Measurements from ENCODE around the gene EFCAB8.

DNA sequence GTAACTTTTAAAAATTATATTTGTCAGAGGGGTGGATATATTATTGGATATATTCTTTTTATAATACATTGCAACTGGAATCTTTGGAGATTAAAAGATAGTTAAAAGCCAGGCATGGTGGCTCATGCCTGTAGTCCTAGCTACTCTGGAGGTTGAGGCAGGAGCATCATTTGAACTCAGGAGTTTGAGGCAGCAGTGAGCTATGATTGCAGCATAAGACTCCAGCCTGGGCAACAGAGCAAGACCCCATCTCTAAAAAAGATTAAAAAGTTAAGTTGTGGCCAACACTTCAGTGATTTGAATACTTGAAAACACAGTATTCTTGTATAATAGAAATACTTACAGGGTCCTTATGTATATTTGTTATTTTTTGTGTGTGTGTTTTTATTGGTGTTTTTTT is 23.8 kb upstream of the EFCAB8 start:
- no peak for TF ChIP-seq RARB (CRISPR knock-in tag; IDR thresholded peaks at IDR 0.05)
- TF ChIP-seq, protein P1, sequence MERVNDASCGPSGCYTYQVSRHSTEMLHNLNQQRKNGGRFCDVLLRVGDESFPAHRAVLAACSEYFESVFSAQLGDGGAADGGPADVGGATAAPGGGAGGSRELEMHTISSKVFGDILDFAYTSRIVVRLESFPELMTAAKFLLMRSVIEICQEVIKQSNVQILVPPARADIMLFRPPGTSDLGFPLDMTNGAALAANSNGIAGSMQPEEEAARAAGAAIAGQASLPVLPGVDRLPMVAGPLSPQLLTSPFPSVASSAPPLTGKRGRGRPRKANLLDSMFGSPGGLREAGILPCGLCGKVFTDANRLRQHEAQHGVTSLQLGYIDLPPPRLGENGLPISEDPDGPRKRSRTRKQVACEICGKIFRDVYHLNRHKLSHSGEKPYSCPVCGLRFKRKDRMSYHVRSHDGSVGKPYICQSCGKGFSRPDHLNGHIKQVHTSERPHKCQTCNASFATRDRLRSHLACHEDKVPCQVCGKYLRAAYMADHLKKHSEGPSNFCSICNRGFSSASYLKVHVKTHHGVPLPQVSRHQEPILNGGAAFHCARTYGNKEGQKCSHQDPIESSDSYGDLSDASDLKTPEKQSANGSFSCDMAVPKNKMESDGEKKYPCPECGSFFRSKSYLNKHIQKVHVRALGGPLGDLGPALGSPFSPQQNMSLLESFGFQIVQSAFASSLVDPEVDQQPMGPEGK (CRISPR knock-in tag; IDR thresholded peaks at IDR 0.05; ENCODE audit: borderline replicate concordance), result no peak
- TF ChIP-seq ARNTL (CRISPR knock-in tag; IDR thresholded peaks at IDR 0.05; ENCODE audit: borderline replicate concordance, low read depth), result no peak
- TF ChIP-seq OSR1 (CRISPR knock-in tag; IDR thresholded peaks at IDR 0.05), result no peak
- no peak for TF ChIP-seq BACH2 (CRISPR knock-in tag; IDR thresholded peaks at IDR 0.05; ENCODE audit: borderline replicate concordance)
- TF ChIP-seq, protein P2, sequence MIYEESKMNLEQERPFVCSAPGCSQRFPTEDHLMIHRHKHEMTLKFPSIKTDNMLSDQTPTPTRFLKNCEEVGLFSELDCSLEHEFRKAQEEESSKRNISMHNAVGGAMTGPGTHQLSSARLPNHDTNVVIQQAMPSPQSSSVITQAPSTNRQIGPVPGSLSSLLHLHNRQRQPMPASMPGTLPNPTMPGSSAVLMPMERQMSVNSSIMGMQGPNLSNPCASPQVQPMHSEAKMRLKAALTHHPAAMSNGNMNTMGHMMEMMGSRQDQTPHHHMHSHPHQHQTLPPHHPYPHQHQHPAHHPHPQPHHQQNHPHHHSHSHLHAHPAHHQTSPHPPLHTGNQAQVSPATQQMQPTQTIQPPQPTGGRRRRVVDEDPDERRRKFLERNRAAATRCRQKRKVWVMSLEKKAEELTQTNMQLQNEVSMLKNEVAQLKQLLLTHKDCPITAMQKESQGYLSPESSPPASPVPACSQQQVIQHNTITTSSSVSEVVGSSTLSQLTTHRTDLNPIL (CRISPR knock-in tag; IDR thresholded peaks at IDR 0.05; ENCODE audit: low read depth), result no peak
- TF ChIP-seq, protein P3, sequence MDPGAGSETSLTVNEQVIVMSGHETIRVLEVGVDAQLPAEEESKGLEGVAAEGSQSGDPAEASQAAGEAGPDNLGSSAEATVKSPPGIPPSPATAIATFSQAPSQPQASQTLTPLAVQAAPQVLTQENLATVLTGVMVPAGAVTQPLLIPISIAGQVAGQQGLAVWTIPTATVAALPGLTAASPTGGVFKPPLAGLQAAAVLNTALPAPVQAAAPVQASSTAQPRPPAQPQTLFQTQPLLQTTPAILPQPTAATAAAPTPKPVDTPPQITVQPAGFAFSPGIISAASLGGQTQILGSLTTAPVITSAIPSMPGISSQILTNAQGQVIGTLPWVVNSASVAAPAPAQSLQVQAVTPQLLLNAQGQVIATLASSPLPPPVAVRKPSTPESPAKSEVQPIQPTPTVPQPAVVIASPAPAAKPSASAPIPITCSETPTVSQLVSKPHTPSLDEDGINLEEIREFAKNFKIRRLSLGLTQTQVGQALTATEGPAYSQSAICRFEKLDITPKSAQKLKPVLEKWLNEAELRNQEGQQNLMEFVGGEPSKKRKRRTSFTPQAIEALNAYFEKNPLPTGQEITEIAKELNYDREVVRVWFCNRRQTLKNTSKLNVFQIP (CRISPR knock-in tag; IDR thresholded peaks at IDR 0.05; ENCODE audit: borderline replicate concordance, low read depth), result no peak
- TF ChIP-seq TOX (CRISPR knock-in tag; IDR thresholded peaks at IDR 0.05; ENCODE audit: borderline replicate concordance), result no peak
- TF ChIP-seq ZFP3 (CRISPR knock-in tag; IDR thresholded peaks at IDR 0.05), result no peak
- no peak for TF ChIP-seq ZNF8 (CRISPR knock-in tag; IDR thresholded peaks at IDR 0.05)
- TF ChIP-seq ISL1 (CRISPR knock-in tag; IDR thresholded peaks at IDR 0.05), result no peak
- no peak for TF ChIP-seq ESRRG (CRISPR knock-in tag; IDR thresholded peaks at IDR 0.05)
- TF ChIP-seq ZNF70 (CRISPR knock-in tag; IDR thresholded peaks at IDR 0.05), result no peak
- TF ChIP-seq ZFP30 (CRISPR knock-in tag; IDR thresholded peaks at IDR 0.05), result no peak

All from SK-N-SH treated with all-trans-retinoic acid at 6 μM for 48 hours (cell line).